ENCODE data around the gene TK2.

TK2 gene

GRCh38 chr16:66562986-66563385, 13.1 kb upstream of the TK2 start:
- Histone ChIP-seq H3K4me1 (peaks cover 51% of the 10 kb centered on the region), H3K4me2 (peak overlapping the region; percentile 50), H3K36me3 (peaks cover 85% of the 10 kb centered on the region), H4K20me1 (peaks cover 39% of the 10 kb centered on the region), H3K9me3 (peaks cover 11% of the 10 kb centered on the region; the same call in 1 of the 2 replicates), H3K27ac (peak overlapping the region; percentile 19; the same call in 1 of the 2 replicates), H3K27me3 (no peaks in the 10 kb centered on the region), H3K4me3 (no peak overlapping the region), H3K9ac (no peak overlapping the region)
- no peak for TF ChIP-seq Cebpa-rat (IDR thresholded peaks at IDR 0.05)

GRCh38 chr16:66562409-66562808, 12.5 kb upstream of the TK2 start:
- peaks cover 51% of the 10 kb centered on the region for H3K4me1 ChIP-seq

GRCh38 chr16:66561381-66562080, 11.6 kb upstream of the TK2 start:
- peaks cover 89% of the 10 kb centered on the region for H3K36me3 ChIP-seq
- H3K4me1 ChIP-seq: peaks cover 60% of the 10 kb centered on the region
- H4K20me1 ChIP-seq: peaks cover 51% of the 10 kb centered on the region
- H3K4me2 ChIP-seq: peak overlapping the region; percentile 50
- H3K27ac ChIP-seq: no peak overlapping the region
- no peak for TF ChIP-seq Cebpa-rat (IDR thresholded peaks at IDR 0.05)
- H3K9ac ChIP-seq: no peak overlapping the region; the same call in 1 of the 2 replicates
- H3K4me3 ChIP-seq: no peak overlapping the region
- no peaks in the 10 kb centered on the region for H3K27me3 ChIP-seq
- peaks cover 6% of the 10 kb centered on the region; the same call in 1 of the 2 replicates for H3K9me3 ChIP-seq

More at GRCh38 chr16:66562409-66562808, 12.5 kb upstream of the TK2 start:
- Histone ChIP-seq H4K20me1 (peaks cover 42% of the 10 kb centered on the region), H3K9me3 (peaks cover 11% of the 10 kb centered on the region; the same call in 1 of the 2 replicates), H3K4me2 (peak overlapping the region; percentile 50), H3K9ac (no peak overlapping the region), H3K4me3 (no peak overlapping the region), H3K27me3 (no peaks in the 10 kb centered on the region), H3K27ac (peak overlapping the region; percentile 19; the same call in 1 of the 2 replicates), H3K36me3 (peaks cover 91% of the 10 kb centered on the region)
- TF ChIP-seq Cebpa-rat (IDR thresholded peaks at IDR 0.05): no peak

GRCh38 chr16:66560107-66560506, 10.2 kb upstream of the TK2 start:
- Histone ChIP-seq H3K9me3 (no peaks in the 10 kb centered on the region), H3K9ac (no peak overlapping the region), H3K4me3 (no peak overlapping the region), H3K27ac (no peak overlapping the region), H3K36me3 (peaks cover 76% of the 10 kb centered on the region), H3K4me1 (peaks cover 74% of the 10 kb centered on the region), H3K4me2 (no peak overlapping the region; the same call in 1 of the 2 replicates), H4K20me1 (peaks cover 54% of the 10 kb centered on the region), H3K27me3 (no peaks in the 10 kb centered on the region)
- no peak for TF ChIP-seq Cebpa-rat (IDR thresholded peaks at IDR 0.05)

GRCh38 chr16:66554495-66554894, 4.6 kb upstream of the TK2 start:
- Histone ChIP-seq H3K9me3 (no peaks in the 10 kb centered on the region), H3K4me2 (peak overlapping the region; percentile 95), H3K27me3 (no peaks in the 10 kb centered on the region), H3K36me3 (peaks cover 35% of the 10 kb centered on the region), H3K9ac (no peak overlapping the region), H4K20me1 (peaks cover 15% of the 10 kb centered on the region), H3K27ac (no peak overlapping the region), H3K4me3 (no peak overlapping the region), H3K4me1 (peaks cover 80% of the 10 kb centered on the region)
- peak; percentile 58; the same call in 1 of the 2 replicates for TF ChIP-seq Cebpa-rat (IDR thresholded peaks at IDR 0.05)

GRCh38 chr16:66554021-66554420, 4.1 kb upstream of the TK2 start:
- Histone ChIP-seq H4K20me1 (peaks cover 15% of the 10 kb centered on the region), H3K9ac (peak overlapping the region; percentile 78; the same call in 1 of the 2 replicates), H3K4me3 (peak overlapping the region; percentile 77; the same call in 1 of the 2 replicates), H3K9me3 (no peaks in the 10 kb centered on the region), H3K27ac (no peak overlapping the region), H3K36me3 (peaks cover 30% of the 10 kb centered on the region), H3K27me3 (no peaks in the 10 kb centered on the region), H3K4me1 (peaks cover 80% of the 10 kb centered on the region), H3K4me2 (peak overlapping the region; percentile 95)
- TF ChIP-seq Cebpa-rat (IDR thresholded peaks at IDR 0.05): no peak

GRCh38 chr16:66553223-66553622, 3.3 kb upstream of the TK2 start:
- Histone ChIP-seq H3K27me3 (no peaks in the 10 kb centered on the region), H3K9me3 (no peaks in the 10 kb centered on the region), H3K4me3 (peak overlapping the region; percentile 77), H4K20me1 (peaks cover 15% of the 10 kb centered on the region), H3K27ac (peak overlapping the region; percentile 98), H3K4me2 (peak overlapping the region; percentile 95), H3K36me3 (peaks cover 22% of the 10 kb centered on the region), H3K9ac (peak overlapping the region; percentile 78), H3K4me1 (peaks cover 84% of the 10 kb centered on the region)
- no peak for TF ChIP-seq Cebpa-rat (IDR thresholded peaks at IDR 0.05)

- Histone ChIP-seq H3K4me3 (peak within 1 kb of the TSS; percentile 77), H3K4me2 (peak within 1 kb of the TSS; percentile 95), H3K9ac (peak within 1 kb of the TSS; percentile 78), H4K20me1 (peaks cover 13% of the 10 kb centered on the region), H3K36me3 (peaks cover 15% of the 10 kb centered on the region), H3K27me3 (no peaks in the 10 kb centered on the region), H3K4me1 (peaks cover 91% of the 10 kb centered on the region), H3K27ac (peak within 1 kb of the TSS; percentile 98), H3K9me3 (no peaks in the 10 kb centered on the region)
- no peak for TF ChIP-seq Cebpa-rat (IDR thresholded peaks at IDR 0.05)
These were observed 2.6 kb upstream of the TK2 start, which contains the start of gene CKLF for GRCh38 chr16:66552286-66553177. Gene CKLF, plus strand, starts transcription at chr16:66552576. Its CDS starts 140 bp downstream, at chr16:66552716.

- Histone ChIP-seq H3K9me3 (no peaks in the 10 kb centered on the region), H3K4me3 (peak overlapping the region; percentile 77), H3K36me3 (peaks cover 8% of the 10 kb centered on the region), H3K4me1 (peaks cover 92% of the 10 kb centered on the region), H3K9ac (peak overlapping the region; percentile 78), H3K27ac (peak overlapping the region; percentile 98), H3K4me2 (peak overlapping the region; percentile 95), H4K20me1 (peaks cover 6% of the 10 kb centered on the region), H3K27me3 (no peaks in the 10 kb centered on the region)
- TF ChIP-seq Cebpa-rat (IDR thresholded peaks at IDR 0.05): no peak
These were observed 1.9 kb upstream of the TK2 start for GRCh38 chr16:66551788-66552285.
